NCI-H1436 (cell line): ENCODE results near the gene KRTAP5-3.
"Not testable (repeated sequence)": the region's sequence is repeated elsewhere in the genome, so short reads cannot be mapped to it uniquely, and the experiment has no call there.

ENCODE experiments used
- DNase-seq: peaks from one replicate; lab custom pipeline; 2025; lab: John Stamatoyannopoulos, UW

The KRTAP5-3 gene

GRCh38 chr11:1608363-1608762 is at the start of gene KRTAP5-3:
KRTAP5-3 (minus strand) TSS chr11:1608463; CDS start chr11:1608385, 78 bp downstream.
- no peak for DNase-seq

GRCh38 chr11:1656670-1657069 is 48.4 kb upstream of the KRTAP5-3 start:
- DNase-seq: no peak

- DNase-seq: no peak
Observed at GRCh38 chr11:1656061-1656441, 47.8 kb upstream of the KRTAP5-3 start.

- DNase-seq: no peak
Observed at GRCh38 chr11:1655168-1656060, 47.2 kb upstream of the KRTAP5-3 start.

GRCh38 chr11:1654388-1655167 is 46.3 kb upstream of the KRTAP5-3 start:
- no peak for DNase-seq

- no peak for DNase-seq
Observed at GRCh38 chr11:1653541-1654387, 45.5 kb upstream of the KRTAP5-3 start.

- peak; percentile 32 for DNase-seq
Observed at GRCh38 chr11:1652771-1653540, 44.7 kb upstream of the KRTAP5-3 start.

GRCh38 chr11:1652442-1652770 is 44.1 kb upstream of the KRTAP5-3 start:
- DNase-seq: no peak

- no peak for DNase-seq
Observed at GRCh38 chr11:1652026-1652425, 43.8 kb upstream of the KRTAP5-3 start.

- DNase-seq: no peak
Observed at GRCh38 chr11:1651411-1651980, 43.2 kb upstream of the KRTAP5-3 start.

GRCh38 chr11:1650918-1651262 is 42.6 kb upstream of the KRTAP5-3 start:
- DNase-seq: no peak

- DNase-seq: no peak
Observed at GRCh38 chr11:1650034-1650917, 42.0 kb upstream of the KRTAP5-3 start.

GRCh38 chr11:1648653-1649420 is 40.6 kb upstream of the KRTAP5-3 start:
- no peak for DNase-seq

GRCh38 chr11:1647901-1648652 is 39.8 kb upstream of the KRTAP5-3 start:
- DNase-seq: no peak

- DNase-seq: not testable (repeated sequence)
Observed at GRCh38 chr11:1646540-1646939, 38.3 kb upstream of the KRTAP5-3 start.

GRCh38 chr11:1645357-1645821 is 37.1 kb upstream of the KRTAP5-3 start:
- DNase-seq: no peak

GRCh38 chr11:1644601-1645356 is 36.5 kb upstream of the KRTAP5-3 start:
- no peak for DNase-seq
